NCI-H82 (cell line): ENCODE results near the gene TPK1.

Experiments used
- DNase-seq: peaks from one replicate; lab custom pipeline; 2025; lab: John Stamatoyannopoulos, UW

The TPK1 gene

DNA sequence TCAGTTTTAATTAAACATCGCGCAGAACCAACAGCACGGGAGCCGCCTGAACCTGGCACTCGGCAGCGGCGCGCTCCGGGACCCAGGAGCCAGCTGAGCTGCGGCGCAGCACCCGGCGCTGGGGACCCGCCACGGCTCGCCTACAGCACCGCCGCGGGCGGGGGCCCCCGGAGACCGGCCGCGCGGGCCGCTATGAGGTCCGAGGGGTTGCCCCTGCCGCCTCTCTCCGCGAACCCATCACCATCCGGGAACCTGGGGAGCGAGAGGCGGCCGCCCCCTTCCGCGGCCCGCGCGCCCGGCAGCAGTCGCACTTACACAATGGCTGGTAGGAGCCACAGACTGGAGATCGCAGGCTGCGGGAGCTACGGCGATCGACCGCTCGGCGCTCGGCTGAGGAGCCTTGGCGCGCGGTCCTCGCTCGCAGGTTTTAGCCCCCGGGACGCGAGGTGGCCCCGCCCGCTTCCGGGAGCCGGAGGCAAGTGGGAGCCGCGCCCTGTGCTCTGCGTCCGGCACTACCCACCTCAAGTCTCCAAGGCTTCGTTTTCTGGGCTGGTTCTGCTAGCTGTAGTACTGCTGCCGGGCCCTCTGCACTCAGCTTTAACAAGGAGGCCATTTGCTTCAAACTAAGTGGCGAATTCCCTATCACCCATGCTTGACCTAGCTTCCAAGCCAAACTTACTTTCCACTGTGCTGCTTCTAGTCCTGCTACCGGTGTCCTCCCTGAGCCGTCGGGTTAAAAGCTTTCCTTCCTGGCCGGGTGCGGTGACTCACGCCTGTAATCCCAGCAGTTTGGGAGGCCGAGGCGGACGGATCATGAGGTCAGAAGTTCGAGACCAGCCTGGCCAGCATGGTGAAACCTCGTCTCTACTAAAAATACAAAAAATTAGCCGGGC lies at the start of gene TPK1:
TSS of gene TPK1 (minus strand) at position 402 of the 893 bp plus-strand sequence. CDS start 451 bp downstream, outside the sequence.
- DNase-seq = peak; percentile 94

DNA sequence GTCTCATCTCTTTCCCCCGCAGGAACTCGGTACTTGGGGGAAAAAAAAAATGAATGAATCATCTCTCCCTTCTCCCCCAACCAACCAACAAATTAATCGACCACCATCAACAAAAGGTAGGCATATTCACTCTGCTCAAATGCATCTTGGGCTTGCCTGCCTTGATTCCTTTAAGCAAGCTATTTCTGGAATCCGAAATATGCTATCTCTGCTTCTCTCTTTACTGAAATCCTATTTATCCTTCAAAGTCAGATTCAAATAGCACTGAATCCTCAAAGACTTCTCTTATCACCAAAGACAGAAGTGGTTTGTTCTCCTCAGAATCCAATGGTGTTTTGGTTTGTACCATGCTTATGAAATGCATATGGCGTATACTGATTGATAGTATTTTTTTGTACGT lies 49.6 kb upstream of the TPK1 start:
- DNase-seq = no peak

DNA sequence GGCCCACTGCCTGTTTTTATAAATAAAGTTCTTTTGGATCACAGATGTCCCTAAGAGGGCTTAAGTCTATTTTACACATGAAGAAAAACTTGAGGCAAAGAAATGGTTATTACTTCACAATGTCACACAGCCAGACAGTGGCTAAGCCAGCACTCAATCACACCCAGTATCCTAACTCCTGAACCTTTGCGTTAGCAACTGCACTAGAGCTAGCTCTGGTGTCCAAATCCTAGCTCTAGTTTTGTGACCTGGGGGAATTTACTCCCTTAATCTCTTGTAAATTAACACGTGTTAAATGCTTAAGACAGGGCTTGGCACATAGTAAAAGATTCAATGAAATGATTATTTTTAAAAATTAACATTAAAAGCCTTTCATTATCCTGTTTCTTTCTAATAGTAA lies 49.0 kb upstream of the TPK1 start:
- peak; percentile 31 for DNase-seq

- no peak for DNase-seq
Observed at GRCh38 chr7:144873316-144873845, 37.5 kb upstream of the TPK1 start.

GRCh38 chr7:144869082-144869481 lies 33.2 kb upstream of the TPK1 start:
- peak; percentile 8 for DNase-seq

GRCh38 chr7:144866189-144866588 lies 30.3 kb upstream of the TPK1 start:
- peak; percentile 57 for DNase-seq

GRCh38 chr7:144863320-144863647 lies 27.4 kb upstream of the TPK1 start:
- no peak for DNase-seq

DNA sequence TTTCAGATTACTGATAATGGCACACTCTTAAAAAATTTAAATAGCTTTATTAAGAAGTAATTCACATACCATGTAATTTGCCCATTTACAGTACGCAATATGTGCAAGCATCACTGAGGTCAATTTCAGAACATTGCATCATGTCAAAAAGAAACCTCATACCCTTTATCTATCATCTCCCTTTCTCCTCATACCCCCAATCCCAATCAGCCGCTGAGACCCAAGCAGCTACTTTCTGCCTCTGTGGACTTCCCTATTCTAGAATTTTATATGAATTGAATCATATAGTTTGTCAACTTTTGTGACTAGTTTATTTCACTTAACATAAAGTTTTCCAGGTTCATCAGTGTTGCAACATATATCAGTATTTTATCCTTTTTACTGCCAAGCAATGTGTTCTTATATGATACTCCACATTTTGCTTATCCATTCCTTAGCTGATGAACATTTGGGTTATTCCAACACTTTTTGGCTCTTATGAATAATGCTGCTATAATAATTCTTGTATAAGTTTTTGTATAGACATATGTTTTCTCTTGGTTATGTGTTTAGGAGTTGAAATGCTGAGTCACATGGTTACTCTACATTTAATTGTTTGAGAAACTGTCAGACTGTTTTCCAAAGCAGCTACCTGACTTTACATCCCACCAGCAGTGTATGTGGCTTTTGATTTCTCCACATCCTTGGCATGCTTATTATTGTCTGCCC lies 26.9 kb upstream of the TPK1 start:
- no peak for DNase-seq

GRCh38 chr7:144859739-144860138 lies 23.9 kb upstream of the TPK1 start:
- DNase-seq = no peak

DNA sequence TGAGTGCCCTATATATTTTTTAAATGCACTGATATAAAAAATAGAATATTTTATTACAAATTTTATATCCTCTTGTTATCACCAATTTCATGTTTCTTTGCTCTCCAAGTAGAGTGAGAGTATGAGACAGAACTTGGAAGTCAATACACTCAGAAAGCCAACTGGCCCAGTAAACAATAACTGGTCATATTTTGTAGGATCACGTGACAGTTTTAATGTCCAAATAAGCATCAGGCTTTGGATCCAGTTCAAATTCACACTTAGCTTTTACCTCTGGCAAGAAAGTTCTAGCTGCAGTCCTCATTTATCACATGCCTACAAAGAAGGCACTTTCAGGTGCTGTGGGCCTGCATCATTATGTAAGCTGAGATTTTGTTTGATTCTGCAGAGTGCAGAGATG lies 21.6 kb upstream of the TPK1 start:
- no peak for DNase-seq

GRCh38 chr7:144854839-144855424 lies 19.1 kb upstream of the TPK1 start:
- peak; percentile 83 for DNase-seq

DNA sequence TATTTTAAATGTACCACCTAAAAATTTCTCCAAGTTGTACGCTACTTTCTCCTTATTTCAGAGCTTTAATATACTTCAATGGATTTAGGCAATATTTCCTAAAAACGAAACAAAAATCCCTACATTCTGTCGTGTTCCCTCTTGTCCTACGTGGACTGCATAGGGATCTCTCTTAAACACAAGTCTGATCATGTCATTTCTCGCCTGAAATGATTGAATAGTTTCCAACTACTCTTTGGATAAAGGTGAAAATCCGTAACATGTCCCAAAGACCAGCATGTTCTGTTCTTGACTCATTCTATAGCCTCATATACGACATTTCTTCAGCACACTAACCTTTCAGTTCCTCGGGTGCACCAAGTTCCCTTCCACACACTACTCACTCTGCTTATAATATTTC lies 17.7 kb upstream of the TPK1 start:
- DNase-seq = no peak

GRCh38 chr7:144848078-144848477 lies 12.2 kb upstream of the TPK1 start:
- no peak for DNase-seq

DNA sequence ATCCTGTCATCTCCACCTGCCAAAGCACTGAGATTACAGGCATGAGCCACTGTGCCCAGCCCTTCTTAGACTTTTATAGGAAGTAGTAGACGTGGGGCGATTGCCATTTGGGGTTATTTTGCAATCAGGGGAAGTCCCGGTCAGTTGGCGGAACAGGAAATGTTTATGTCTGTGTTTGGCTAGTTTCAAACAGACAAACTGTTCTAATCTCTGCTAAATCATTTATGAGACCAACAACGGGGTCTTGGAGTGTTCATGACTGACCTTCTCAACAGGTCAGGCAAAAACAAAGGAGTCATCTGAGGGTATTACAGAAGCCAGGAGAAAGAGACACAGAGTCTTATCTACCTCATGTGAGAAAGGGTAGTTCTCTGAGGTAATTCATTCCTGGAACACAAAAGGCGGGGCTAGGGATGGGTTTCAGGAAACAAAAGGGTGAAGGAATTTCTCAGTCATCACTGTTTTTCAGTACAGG lies 6.6 kb upstream of the TPK1 start:
- DNase-seq = no peak

- DNase-seq = no peak
Observed at GRCh38 chr7:144836545-144836842, 641 bp upstream of the TPK1 start.

DNA sequence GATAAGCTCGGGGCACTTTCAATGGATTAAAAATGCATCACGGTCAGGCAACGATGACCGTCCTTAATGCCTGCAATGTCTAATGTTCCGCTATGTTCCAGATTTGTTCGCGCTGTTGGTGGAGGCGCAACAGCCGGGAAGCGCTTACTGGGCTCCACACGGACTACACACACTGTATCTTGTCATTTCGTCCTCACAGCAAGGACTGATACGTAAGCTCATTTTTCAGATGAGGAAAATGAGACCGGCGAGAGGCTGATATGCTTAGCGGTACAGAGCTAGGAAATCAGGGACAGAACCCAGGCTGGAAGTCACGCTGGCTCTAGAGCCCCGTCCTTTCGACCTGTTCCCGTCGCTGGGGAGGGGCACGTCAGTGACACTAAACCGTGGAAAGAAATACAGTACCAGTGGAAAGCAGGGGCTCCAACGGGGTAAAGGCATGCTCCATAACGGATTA lies 670 bp downstream of the TPK1 start:
- peak; percentile 72 for DNase-seq

GRCh38 chr7:144834641-144835144 lies 1.2 kb downstream of the TPK1 start:
- peak; percentile 52 for DNase-seq

GRCh38 chr7:144830811-144831210 lies 5.0 kb downstream of the TPK1 start:
- no peak for DNase-seq

DNA sequence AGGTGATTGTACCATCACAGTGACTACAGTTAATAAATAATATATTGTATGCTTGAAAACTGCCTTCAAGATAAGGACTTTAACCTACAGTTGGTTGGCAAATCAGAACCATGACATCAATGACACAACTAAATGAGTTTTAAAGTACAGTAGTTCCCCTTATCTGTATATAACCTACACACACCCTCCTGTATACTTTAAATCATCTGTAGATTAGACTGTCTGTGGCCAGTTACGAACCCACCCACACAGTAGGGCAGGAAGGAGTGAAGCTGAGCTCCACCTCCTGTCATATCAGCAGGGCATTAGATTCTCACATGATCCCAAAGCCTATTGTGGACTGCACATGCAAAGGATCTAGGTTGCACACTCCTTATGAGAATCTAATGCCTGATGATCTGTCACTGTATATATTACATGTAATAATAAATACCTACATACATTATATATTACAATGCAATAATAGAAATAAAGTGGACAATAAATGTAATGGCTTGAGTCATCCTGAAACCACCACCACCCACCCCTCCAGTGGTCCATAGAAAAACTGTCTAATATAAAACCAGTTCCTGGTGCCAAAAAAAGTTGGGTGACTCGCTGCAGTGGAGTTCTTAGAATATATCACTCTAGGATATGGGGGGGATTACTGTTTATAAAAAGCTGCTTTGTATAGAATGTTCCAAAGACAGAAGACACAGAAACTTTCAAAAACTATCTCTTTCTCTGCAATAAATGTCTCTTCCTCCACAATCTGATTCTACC lies 5.6 kb downstream of the TPK1 start:
- no peak for DNase-seq

GRCh38 chr7:144827621-144828020 lies 8.2 kb downstream of the TPK1 start:
- DNase-seq = peak; percentile 8

GRCh38 chr7:144826208-144826607 lies 9.6 kb downstream of the TPK1 start:
- peak; percentile 25 for DNase-seq

- DNase-seq = no peak
Observed at GRCh38 chr7:144824360-144824759, 11.5 kb downstream of the TPK1 start.
